Adipocyte (in vitro differentiated cells): ENCODE data around the gene SYNE4.
"Not testable (repeated sequence)": the region's sequence is repeated elsewhere in the genome, so short reads cannot be mapped to it uniquely, and the experiment has no call there.

Source experiments
- DNase-seq: peaks from one replicate; pipeline ENCODE4 v3.0.0-alpha.2; 2015; ENCODE audit warnings: low read depth
- H3K27me3 ChIP-seq: replicated peaks from 2 replicates; pipeline ENCODE4 v1.7.0; 2013; ENCODE audit warnings: mild to moderate bottlenecking, low read length, moderate library complexity; ENCODE audit not compliant: control insufficient read depth, insufficient read depth
- H3K36me3 ChIP-seq: 2 replicates; pipeline ENCODE4 v1.7.0; 2013; ENCODE audit warnings: low read length, mild to moderate bottlenecking, moderate library complexity; ENCODE audit not compliant: control insufficient read depth, insufficient read depth, severe bottlenecking
- H3K4me1 ChIP-seq: 2 replicates; pipeline ENCODE4 v1.7.0; 2013; ENCODE audit warnings: mild to moderate bottlenecking, low read length, moderate library complexity; ENCODE audit not compliant: control insufficient read depth, insufficient read depth
- H3K4me3 ChIP-seq: 2 replicates; pipeline ENCODE4 v1.7.0; 2013; ENCODE audit warnings: mild to moderate bottlenecking, low read length, moderate library complexity
- H3K9ac ChIP-seq: 2 replicates; pipeline ENCODE4 v1.7.0; 2013; ENCODE audit warnings: mild to moderate bottlenecking, low read length, moderate library complexity
- H3K9me3 ChIP-seq: 2 replicates; pipeline ENCODE4 v1.7.0; 2013; ENCODE audit warnings: mild to moderate bottlenecking, low read length, moderate library complexity; ENCODE audit not compliant: control insufficient read depth

The SYNE4 gene

DNA sequence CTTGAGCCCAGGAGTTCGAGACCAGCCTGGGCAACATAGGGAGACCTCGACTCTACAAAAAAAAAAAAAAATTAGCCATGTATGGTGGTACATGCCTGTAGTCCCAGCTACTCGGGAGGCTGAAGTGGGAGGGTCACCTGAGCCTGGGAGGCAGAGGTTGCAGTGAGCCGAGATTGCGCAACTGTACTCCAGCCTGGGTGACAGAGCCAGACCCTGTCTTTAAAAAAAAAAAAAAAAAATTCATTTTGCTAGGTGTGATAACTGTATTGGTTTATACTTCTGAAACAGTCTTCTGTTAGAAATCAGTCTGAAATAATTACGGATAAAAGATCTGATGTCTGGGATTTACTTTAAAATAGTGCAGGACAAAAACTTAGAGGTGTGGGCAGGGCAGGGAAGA lies 32.5 kb upstream of the SYNE4 start:
- not testable (repeated sequence) for H3K9me3 ChIP-seq

DNA sequence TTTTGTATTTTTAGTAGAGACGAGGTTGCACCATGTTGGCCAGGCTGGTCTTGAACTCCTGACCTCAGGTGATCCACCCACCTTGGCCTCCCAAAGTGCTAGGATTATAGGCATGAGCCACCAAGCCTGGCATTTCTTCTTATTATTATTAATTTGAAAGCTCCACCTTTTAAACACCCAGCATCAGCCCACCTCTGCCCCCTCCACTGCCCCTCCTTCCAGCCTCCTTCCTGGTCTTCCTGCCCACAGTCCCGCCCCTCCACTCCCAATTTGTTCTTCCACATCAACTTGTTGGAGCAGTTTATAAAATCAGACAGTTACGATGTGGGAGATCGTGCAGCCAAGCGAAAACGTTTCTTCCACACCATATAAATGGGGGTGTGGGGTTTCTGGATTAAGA lies 31.9 kb upstream of the SYNE4 start:
- Histone ChIP-seq H3K27me3 (no peaks in the 10 kb centered on the region), H3K9me3 (no peaks in the 10 kb centered on the region), H3K36me3 (peaks cover 10% of the 10 kb centered on the region), H3K4me3 (no peak overlapping the region), H3K9ac (no peak overlapping the region), H3K4me1 (peaks cover 22% of the 10 kb centered on the region)
- no peak for DNase-seq

More for the DNA sequence above, 32.5 kb upstream of the SYNE4 start:
- not testable (repeated sequence) for H3K27me3 ChIP-seq, DNase-seq, H3K36me3 ChIP-seq
- H3K4me3 ChIP-seq = peak overlapping the region; percentile 15
- peaks cover 28% of the 10 kb centered on the region for H3K4me1 ChIP-seq
- H3K9ac ChIP-seq = peak overlapping the region; percentile 58

DNA sequence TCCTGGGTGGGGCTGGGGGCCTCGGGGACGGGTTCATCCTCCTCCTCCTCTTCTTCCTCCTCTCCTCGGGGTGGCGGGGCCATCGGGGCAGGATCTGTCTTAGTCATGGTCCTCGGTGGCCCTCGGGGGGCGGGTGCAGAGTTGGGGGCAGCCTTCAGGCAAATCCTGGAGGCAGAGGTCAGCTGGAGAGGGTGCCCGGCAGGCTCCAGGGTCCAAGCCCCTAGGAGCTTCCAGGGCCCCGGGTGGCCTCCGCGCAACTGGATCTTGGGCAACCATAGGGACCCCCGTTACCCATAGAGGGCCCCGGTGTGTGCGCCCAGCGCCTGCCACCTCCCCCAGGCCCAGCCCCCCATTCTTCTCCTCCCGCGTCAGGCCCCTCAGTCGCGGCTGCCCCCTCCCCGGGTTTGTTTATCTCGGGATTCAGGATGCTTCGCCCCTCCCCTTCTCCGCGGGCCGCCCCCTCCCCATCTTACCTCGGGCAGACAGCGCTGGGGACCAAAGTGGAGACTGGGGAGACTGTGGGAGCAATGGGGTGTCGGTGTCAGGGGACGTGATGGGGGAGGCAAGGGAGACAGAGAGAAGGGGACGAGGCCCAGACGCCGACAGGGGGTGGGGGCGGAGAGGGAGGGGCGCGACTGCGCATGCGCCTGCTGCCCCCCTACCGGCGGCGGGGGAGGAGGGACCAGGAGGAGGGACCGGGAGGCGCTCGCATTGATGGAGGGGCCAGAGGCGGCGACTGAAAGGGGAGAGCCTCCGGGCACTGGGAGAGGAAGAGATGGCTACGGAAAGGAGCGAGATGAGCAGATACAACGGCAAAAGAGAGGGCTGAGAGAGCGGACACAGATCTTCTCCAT lies 23.9 kb upstream of the SYNE4 start, which contains the start of gene CLIP3:
Gene CLIP3 (minus strand): TSS at position 623 of the 854 bp plus-strand sequence. CDS start 516 bp downstream, at position 107.
- Histone ChIP-seq H3K27me3 (no peaks in the 10 kb centered on the region), H3K9ac (peak within 1 kb of the TSS; percentile 88), H3K36me3 (peaks cover 12% of the 10 kb centered on the region), H3K4me3 (peak within 1 kb of the TSS; percentile 77), H3K4me1 (peaks cover 27% of the 10 kb centered on the region), H3K9me3 (no peaks in the 10 kb centered on the region)
- peak; percentile 90 for DNase-seq

DNA sequence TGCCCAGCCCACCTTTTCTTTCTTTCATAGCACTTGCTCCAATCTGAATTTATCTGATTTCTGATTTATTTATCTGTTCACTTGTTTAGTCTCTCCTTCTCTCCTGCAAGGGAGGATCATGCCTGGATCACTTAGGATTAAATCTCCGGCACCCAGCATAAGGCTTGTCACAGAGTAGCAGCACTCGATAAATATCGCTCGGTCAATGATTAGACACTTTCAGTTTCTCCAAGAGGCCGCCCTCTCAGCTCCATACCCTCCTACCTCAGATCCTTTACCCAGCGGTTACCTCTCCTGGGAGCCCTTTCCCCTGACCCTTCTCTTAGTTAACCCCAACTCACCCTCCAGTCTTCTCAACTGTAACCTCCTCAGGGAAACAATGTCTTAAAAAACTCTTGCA lies 22.7 kb upstream of the SYNE4 start:
- Histone ChIP-seq H3K4me3 (peak overlapping the region; percentile 77), H3K9ac (peak overlapping the region; percentile 88)
- DNase-seq = no peak

DNA sequence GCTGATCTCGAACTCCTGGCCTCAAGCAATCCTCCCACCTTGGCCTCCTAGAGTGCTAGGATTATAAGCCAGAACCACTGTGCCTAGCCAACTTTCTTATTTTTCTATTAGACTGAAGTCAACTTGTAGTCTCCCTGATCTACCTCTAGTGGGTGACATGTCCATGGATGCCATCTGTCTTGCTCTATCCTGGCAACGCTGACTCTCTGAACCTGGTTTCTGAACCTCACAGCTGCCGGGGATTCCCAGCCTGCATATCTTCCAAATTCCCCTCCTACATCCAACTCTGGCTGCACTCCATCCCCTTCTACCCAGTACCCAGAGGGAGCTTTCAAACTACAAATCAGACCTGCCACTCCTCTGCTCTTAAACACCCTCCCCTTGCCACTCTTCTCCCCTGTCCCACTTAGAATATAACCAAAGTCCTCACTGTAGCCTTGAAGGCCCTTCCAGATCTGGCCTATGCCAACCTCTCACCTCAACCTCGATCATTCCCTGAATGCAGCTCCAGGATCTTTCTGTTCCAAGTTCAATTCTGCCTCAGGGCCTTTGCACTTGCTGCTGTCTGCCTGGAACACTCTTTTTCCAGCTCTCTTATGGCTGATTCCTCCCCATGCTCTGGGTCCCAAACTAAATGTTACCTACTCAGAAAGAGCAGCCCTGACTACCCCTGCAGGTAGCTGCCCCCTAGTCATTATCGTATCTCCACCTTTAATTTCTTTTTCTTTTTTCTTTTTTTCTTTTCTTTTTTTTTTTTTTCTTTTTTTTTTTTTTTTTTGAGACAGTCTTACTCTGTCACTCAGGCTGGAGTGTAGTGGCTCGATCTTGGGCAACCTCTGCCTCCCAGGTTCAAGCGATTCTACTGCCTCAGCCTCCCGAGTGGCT lies 21.9 kb upstream of the SYNE4 start:
- peak; percentile 25 for DNase-seq
- Histone ChIP-seq H3K4me1 (peaks cover 27% of the 10 kb centered on the region), H3K36me3 (peaks cover 30% of the 10 kb centered on the region), H3K9ac (peak overlapping the region; percentile 50), H3K4me3 (no peak overlapping the region), H3K27me3 (no peaks in the 10 kb centered on the region), H3K9me3 (no peaks in the 10 kb centered on the region)

More for the DNA sequence above, 22.7 kb upstream of the SYNE4 start:
- peaks cover 24% of the 10 kb centered on the region for H3K36me3 ChIP-seq
- H3K27me3 ChIP-seq = no peaks in the 10 kb centered on the region
- no peaks in the 10 kb centered on the region for H3K9me3 ChIP-seq
- peaks cover 27% of the 10 kb centered on the region for H3K4me1 ChIP-seq

DNA sequence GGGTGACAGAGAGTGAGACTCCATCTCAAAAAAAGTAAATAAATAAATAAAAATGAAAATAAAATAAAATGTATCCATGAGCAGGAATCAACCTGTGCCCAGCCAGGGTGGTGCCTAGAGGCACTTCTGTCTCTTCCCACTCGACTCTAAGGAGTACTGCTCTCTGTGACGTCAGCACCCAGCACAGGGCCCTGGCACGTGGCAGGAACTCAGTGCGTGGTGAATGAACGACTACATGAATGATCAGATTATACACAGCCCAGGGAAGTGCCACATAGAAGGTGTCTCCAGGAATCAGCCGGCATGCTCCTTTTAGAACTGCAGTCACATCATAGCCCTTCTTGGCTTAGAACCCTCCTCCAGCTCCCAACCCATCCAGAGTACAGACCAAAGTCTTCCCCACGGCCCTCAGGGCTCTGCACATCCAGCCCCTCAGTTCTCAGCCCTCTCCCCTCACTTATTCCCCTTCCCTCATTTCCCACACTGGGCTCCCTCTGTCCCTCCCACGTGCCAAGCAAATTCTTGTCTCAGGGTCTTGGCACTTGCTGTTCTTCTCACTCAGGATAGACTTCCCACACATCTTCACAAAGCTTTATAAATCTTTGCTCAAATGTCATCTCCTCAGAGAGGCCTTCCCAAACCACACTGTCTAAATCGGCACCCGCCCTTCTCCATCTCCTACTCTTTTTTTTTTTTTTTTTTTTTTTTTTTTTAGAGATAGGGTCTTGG lies 19.9 kb upstream of the SYNE4 start:
- DNase-seq = no peak
- H3K27me3 ChIP-seq = no peaks in the 10 kb centered on the region
- H3K9ac ChIP-seq = no peak overlapping the region
- H3K4me1 ChIP-seq = peaks cover 27% of the 10 kb centered on the region
- no peaks in the 10 kb centered on the region for H3K9me3 ChIP-seq
- peaks cover 41% of the 10 kb centered on the region for H3K36me3 ChIP-seq
- H3K4me3 ChIP-seq = no peak overlapping the region

DNA sequence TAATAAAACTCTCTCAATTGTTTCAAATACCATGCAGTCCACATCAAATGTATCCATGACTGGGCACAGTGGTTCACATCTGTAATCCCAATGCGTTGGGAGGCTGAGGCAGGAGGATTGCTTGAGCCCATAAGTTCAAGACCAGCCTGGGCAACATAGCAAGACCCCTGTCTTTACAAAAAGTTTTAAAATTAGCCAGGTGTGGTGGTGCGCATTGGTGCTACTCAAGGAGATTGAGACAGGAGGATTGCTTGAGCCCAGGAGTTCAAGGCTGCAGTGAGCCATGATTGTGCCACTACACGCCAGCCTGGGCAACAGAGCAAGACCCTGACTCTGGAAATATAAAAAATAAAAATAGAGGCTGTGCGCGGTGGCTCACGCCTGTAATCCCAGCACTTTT lies 19.1 kb upstream of the SYNE4 start:
- no peaks in the 10 kb centered on the region for H3K27me3 ChIP-seq
- no peak for DNase-seq
- peaks cover 23% of the 10 kb centered on the region for H3K4me1 ChIP-seq
- no peak overlapping the region for H3K9ac ChIP-seq
- no peaks in the 10 kb centered on the region for H3K9me3 ChIP-seq
- H3K36me3 ChIP-seq = peaks cover 47% of the 10 kb centered on the region
- H3K4me3 ChIP-seq = no peak overlapping the region

DNA sequence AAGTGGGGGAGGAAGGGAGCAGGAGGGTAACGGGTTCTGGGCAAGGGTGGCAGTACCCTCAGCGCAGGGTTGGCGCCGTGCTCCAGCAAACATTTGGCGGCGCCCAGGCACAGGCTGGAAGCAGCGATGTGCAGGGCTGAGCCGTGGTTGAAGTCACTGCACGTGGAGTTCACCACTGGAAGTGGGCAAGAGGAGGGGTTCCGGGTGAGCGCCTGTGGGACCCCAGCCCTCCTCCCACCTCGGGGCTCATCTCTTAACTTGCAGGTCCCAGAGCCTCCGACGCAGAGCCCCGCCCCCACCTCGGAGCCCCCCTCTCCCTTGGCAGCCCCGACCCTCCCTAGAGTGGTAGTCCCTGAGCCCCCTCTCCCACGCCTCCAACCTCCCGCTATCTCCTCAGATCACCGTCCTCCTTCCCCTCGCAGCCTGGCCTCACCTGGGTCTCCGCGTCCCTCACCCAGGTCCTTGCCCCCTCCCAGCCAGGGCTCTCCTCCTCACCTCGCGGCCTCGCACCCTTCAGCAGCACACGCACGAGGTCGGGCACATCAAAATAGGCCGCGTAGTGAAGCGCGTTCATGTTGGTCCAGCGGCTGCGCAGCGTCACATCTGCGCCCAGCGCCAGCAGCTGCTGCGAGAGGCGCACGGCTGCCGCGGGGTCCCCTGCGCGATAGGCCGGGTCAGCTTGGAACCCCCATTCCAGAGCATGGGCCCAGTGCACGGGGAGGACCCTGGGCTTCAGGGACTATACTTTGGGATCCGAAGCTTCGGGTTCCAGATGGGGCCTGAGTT lies 17.7 kb upstream of the SYNE4 start:
- DNase-seq = no peak
- Histone ChIP-seq H3K36me3 (peaks cover 57% of the 10 kb centered on the region), H3K4me1 (peaks cover 16% of the 10 kb centered on the region), H3K9ac (no peak overlapping the region), H3K9me3 (no peaks in the 10 kb centered on the region), H3K4me3 (no peak overlapping the region), H3K27me3 (no peaks in the 10 kb centered on the region)

DNA sequence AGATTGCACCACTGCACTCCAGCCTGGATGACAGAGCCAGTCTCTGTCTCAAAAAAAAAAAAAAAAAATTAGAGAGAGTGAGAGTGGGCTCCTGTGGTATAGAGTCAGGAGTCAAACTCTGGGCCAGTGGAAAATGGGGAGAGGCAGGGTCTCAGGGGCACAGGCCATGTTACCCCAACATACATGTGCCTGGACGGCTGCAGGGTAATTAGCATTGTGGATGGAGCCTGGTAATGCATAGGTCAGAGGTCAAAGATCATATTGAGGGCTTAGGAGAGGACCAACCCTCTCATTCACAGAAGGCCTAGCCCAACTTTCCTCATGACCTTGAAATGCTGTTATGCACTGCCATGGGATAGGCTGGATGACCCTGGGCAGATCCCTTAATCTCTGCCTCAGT lies 16.9 kb upstream of the SYNE4 start:
- DNase-seq = no peak
- Histone ChIP-seq H3K4me3 (no peak overlapping the region), H3K4me1 (peaks cover 10% of the 10 kb centered on the region), H3K9ac (no peak overlapping the region), H3K27me3 (no peaks in the 10 kb centered on the region), H3K9me3 (no peaks in the 10 kb centered on the region), H3K36me3 (peaks cover 65% of the 10 kb centered on the region)

DNA sequence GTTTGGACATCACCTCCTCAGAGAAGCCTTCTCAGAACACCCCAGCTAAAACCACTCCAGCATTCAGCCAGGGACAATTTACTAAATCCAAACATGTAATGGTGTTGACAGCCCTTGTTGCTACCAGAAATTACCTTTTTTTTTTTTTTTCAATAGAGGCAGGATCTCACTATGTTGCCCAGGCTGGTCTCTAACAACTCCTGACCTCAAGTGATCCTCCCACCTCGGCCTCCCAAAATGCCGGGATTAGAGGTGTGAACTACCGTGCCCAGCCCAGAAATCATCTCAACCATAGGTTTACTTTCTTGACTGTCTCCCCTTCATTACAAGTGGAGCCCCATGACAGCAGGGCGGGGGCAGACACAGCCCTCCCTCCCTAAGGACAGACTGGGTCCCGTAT lies 14.8 kb upstream of the SYNE4 start:
- Histone ChIP-seq H3K4me3 (no peak overlapping the region), H3K4me1 (no peaks in the 10 kb centered on the region), H3K27me3 (no peaks in the 10 kb centered on the region), H3K36me3 (peaks cover 79% of the 10 kb centered on the region), H3K9ac (no peak overlapping the region), H3K9me3 (no peaks in the 10 kb centered on the region)
- DNase-seq = no peak
